Chondrocyte (in vitro differentiated cells): ENCODE measurements around the gene JPH2. TPM values are rescaled to one million over a fixed set of nuclear protein-coding genes. Genes with fewer than 3 reads are reported as not detected.
A peak's percentile ranks its signal among the peaks of the same experiment; 100 is the strongest.

Experiments used
- DNase-seq: peaks from one replicate; pipeline ENCODE4 v3.0.0; 2021; ENCODE audit warnings: mixed read lengths, low spot score
- H3K27ac Mint-ChIP-seq: one replicate; pipeline ENCODE4 v1.8.0; 2021; ENCODE audit warnings: mild to moderate bottlenecking, moderate library complexity, mixed read lengths; ENCODE audit not compliant: unreplicated experiment
- H3K27me3 Mint-ChIP-seq: 2 replicates; pipeline ENCODE4 v1.8.0; 2021; ENCODE audit warnings: low read depth, mixed read lengths
- H3K36me3 Mint-ChIP-seq: 2 replicates; pipeline ENCODE4 v1.8.0; 2021; ENCODE audit warnings: low read depth, mixed read lengths
- H3K4me1 Mint-ChIP-seq: 2 replicates; pipeline ENCODE4 v1.8.0; 2021; ENCODE audit warnings: low read depth, mild to moderate bottlenecking, mixed read lengths
- H3K4me3 Mint-ChIP-seq: one replicate; pipeline ENCODE4 v1.8.0; 2021; ENCODE audit warnings: mild to moderate bottlenecking, moderate library complexity, mixed read lengths; ENCODE audit not compliant: unreplicated experiment
- H3K9me3 Mint-ChIP-seq: 2 replicates; pipeline ENCODE4 v1.8.0; 2021; ENCODE audit warnings: low read depth, mixed read lengths
- CTCF ChIP-seq: fragments of 200-600 bp; sonication (generic); IDR thresholded peaks from 2 replicates; pipeline ENCODE4 v1.5.0; 2021; ENCODE audit warnings: antibody characterized with exemption, mild to moderate bottlenecking, moderate library complexity
- total RNA-seq: library from RNA; stranded (reverse); gene quantifications from 3 replicates; pipeline ENCODE4 v1.2.1, GENCODE V29; 2021

Gene JPH2
- total RNA-seq, 1 donor from 2014 or later = 75.9 TPM

- no peak for DNase-seq
- Mint-ChIP-seq H3K27ac (no peak overlapping the region), H3K27me3 (no peaks in the 10 kb centered on the region), H3K4me3 (no peak overlapping the region), H3K36me3 (no peaks in the 10 kb centered on the region), H3K9me3 (no peaks in the 10 kb centered on the region), H3K4me1 (peaks cover 25% of the 10 kb centered on the region)
- TF ChIP-seq CTCF = no peak
These were observed 31.5 kb upstream of the JPH2 start for GRCh38 chr20:44218446-44218845.

- Mint-ChIP-seq H3K36me3 (no peaks in the 10 kb centered on the region), H3K27me3 (no peaks in the 10 kb centered on the region), H3K4me1 (peaks cover 25% of the 10 kb centered on the region), H3K4me3 (no peak overlapping the region), H3K27ac (no peak overlapping the region), H3K9me3 (no peaks in the 10 kb centered on the region)
- peak; percentile 90 for TF ChIP-seq CTCF
- no peak for DNase-seq
These were observed 30.5 kb upstream of the JPH2 start for GRCh38 chr20:44217342-44218092.

GRCh38 chr20:44215125-44215524 is 28.1 kb upstream of the JPH2 start:
- Mint-ChIP-seq H3K36me3 (peaks cover under 1% of the 10 kb centered on the region), H3K9me3 (no peaks in the 10 kb centered on the region), H3K4me3 (no peak overlapping the region), H3K27me3 (no peaks in the 10 kb centered on the region), H3K27ac (no peak overlapping the region), H3K4me1 (peaks cover 40% of the 10 kb centered on the region)
- peak; percentile 89 for TF ChIP-seq CTCF
- DNase-seq = no peak

- peaks cover 48% of the 10 kb centered on the region for H3K4me1 Mint-ChIP-seq
- peaks cover 2% of the 10 kb centered on the region for H3K36me3 Mint-ChIP-seq
- no peak overlapping the region for H3K27ac Mint-ChIP-seq
- H3K9me3 Mint-ChIP-seq = no peaks in the 10 kb centered on the region
- DNase-seq = no peak
- no peak for TF ChIP-seq CTCF
- no peaks in the 10 kb centered on the region for H3K27me3 Mint-ChIP-seq
- no peak overlapping the region for H3K4me3 Mint-ChIP-seq
These were observed 25.8 kb upstream of the JPH2 start for GRCh38 chr20:44212792-44213191.

- peak; percentile 19 for TF ChIP-seq CTCF
- no peak for DNase-seq
- Mint-ChIP-seq H3K4me1 (peaks cover 54% of the 10 kb centered on the region), H3K4me3 (peak overlapping the region; percentile 100), H3K9me3 (no peaks in the 10 kb centered on the region), H3K36me3 (peaks cover 4% of the 10 kb centered on the region), H3K27ac (peak overlapping the region; percentile 100), H3K27me3 (no peaks in the 10 kb centered on the region)
These were observed 24.4 kb upstream of the JPH2 start for GRCh38 chr20:44211177-44212039.
